Activated CD8-positive, alpha-beta memory T cell treated with anti-CD3 and anti-CD28 coated beads, Interleukin-2, amount 50 U/mL, for 24 hours (primary cell): ENCODE data around the gene STKLD1.
A peak's percentile ranks its signal among the peaks of the same experiment; 100 is the strongest.
"Not testable (repeated sequence)": the region's sequence is repeated elsewhere in the genome, so short reads cannot be mapped to it uniquely, and the experiment has no call there.

ENCODE experiments used
- DNase-seq: peaks from one replicate; pipeline ENCODE4 v3.0.0-alpha.2; 2020; ENCODE audit errors: extremely low read depth

Gene STKLD1

GRCh38 chr9:133386338-133386737 is 10.2 kb downstream of the STKLD1 start:
- no peak for DNase-seq

GRCh38 chr9:133387680-133388079 is 11.5 kb downstream of the STKLD1 start:
- no peak for DNase-seq

GRCh38 chr9:133389025-133389557 is 12.9 kb downstream of the STKLD1 start:
- DNase-seq: no peak

- DNase-seq: no peak
Observed at GRCh38 chr9:133389562-133389961, 13.4 kb downstream of the STKLD1 start.

GRCh38 chr9:133390713-133391112 is 14.5 kb downstream of the STKLD1 start:
- DNase-seq: no peak

GRCh38 chr9:133391449-133391848 is 15.3 kb downstream of the STKLD1 start:
- DNase-seq: not testable (repeated sequence)

GRCh38 chr9:133392308-133392707 is 16.1 kb downstream of the STKLD1 start:
- DNase-seq: not testable (repeated sequence)

- no peak for DNase-seq
Observed at GRCh38 chr9:133393399-133393798, 17.2 kb downstream of the STKLD1 start.

GRCh38 chr9:133394687-133395271 is 18.6 kb downstream of the STKLD1 start:
- no peak for DNase-seq

GRCh38 chr9:133396952-133397351 is 20.8 kb downstream of the STKLD1 start:
- DNase-seq: no peak

- no peak for DNase-seq
Observed at GRCh38 chr9:133397370-133397769, 21.2 kb downstream of the STKLD1 start.

GRCh38 chr9:133397895-133398294 is 21.7 kb downstream of the STKLD1 start:
- DNase-seq: no peak

GRCh38 chr9:133400292-133400691 is 24.1 kb downstream of the STKLD1 start:
- DNase-seq: no peak

- no peak for DNase-seq
Observed at GRCh38 chr9:133401588-133401987, 25.4 kb downstream of the STKLD1 start.

- no peak for DNase-seq
Observed at GRCh38 chr9:133402689-133403088, 26.5 kb downstream of the STKLD1 start.

GRCh38 chr9:133403766-133404453 is 27.7 kb downstream of the STKLD1 start:
- DNase-seq: no peak

GRCh38 chr9:133404454-133405002 is 28.4 kb downstream of the STKLD1 start:
- no peak for DNase-seq

- no peak for DNase-seq
Observed at GRCh38 chr9:133405508-133406438, 29.6 kb downstream of the STKLD1 start.

GRCh38 chr9:133406480-133407307 is 30.5 kb downstream of the STKLD1 start:
- peak; percentile 58 for DNase-seq

- no peak for DNase-seq
Observed at GRCh38 chr9:133408042-133408441, 31.9 kb downstream of the STKLD1 start.

GRCh38 chr9:133415170-133415569 is 39.0 kb downstream of the STKLD1 start:
- no peak for DNase-seq
